Stimulated activated CD4-positive, alpha-beta T cell treated with anti-CD3 and anti-CD28 coated beads, Interleukin-12 subunit alpha, Interleukin-12 subunit beta, amount 100 ng/mL, for 4 hours (primary cell): ENCODE results near the gene NTRK3.

ENCODE experiments used
- DNase-seq: peaks from one replicate; pipeline ENCODE4 v3.0.0-alpha.2; 2020

NTRK3 gene

GRCh38 chr15:88257311-88258092 lies 963 bp upstream of the NTRK3 start:
- DNase-seq, result no peak

DNA sequence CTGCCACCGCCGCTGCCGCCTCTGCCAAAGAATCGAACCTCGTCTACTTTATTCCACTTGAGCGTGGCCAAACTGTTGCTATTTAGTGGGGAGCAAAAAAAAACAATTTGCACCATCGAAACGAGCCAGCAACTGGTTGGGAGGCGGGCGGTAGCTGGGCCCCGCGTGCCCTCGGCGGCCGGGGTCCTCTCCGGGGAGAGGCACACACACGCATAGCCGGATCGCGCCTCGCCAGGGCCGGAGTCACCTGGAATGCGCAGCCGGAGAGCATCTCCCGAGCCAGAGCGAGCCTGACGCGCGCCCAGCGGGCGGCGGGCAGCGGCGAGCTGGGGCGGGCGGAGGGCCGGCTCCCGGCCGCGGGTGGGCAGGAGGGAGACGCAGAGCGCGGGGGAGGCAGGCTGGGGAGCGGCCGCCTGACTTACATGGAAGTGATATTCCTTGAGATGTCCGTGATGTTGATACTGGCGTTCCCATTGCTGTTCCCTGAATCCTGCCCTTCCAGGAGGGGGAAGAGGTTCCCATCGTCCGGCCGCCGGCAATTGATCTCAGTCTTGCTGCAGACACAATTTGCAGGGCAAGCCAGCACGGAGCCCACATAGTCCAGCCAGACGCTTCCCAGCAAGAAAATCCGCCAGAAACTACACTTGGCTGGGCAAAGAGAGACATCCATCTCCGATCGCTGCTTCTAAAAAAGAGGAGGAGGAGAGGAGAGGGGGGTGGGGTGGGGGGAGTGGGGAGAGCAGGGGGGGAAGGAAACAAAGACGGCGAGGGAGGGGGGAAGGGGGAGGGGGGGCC lies 858 bp downstream of the NTRK3 start:
- DNase-seq, result no peak

DNA sequence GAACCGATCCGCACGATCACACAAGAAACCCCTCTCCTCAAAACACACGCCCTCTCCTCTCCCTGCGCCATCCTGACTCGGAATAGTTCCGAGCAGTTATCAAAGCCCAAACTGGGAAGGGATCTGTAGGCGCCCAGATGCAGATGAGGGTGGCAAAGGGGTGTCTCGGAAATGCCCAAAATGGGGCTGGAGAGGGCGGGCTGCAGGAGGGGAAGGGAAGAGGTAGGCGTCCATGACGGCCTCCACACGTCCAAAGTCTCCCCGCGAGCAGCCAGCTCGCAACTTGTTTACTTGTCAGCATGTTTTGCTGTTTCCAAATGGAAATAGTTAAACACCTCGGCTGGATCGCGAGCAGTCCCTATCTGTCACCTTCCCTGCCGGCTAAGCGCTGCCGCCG lies 1.5 kb downstream of the NTRK3 start:
- no peak for DNase-seq

DNA sequence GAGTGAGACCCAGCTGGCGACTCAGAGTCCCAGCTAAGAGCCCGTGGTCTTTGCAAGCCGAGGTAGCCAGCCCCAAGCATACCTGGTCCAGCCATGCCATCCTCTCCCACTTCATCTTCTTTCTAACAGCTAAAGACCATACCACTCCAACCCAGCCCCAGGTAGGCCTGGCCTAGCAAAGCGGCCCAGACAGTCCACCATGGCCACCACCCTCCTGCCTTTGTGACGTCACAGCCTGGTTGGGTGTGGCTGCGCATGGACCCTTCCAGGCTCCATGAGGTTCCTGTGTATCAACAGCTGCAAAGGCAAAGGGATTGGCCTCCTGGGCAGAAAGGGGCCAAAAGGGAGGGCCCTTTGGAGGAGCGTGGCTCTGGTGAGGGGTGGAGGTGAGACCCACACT lies 4.1 kb downstream of the NTRK3 start:
- DNase-seq, result no peak

DNA sequence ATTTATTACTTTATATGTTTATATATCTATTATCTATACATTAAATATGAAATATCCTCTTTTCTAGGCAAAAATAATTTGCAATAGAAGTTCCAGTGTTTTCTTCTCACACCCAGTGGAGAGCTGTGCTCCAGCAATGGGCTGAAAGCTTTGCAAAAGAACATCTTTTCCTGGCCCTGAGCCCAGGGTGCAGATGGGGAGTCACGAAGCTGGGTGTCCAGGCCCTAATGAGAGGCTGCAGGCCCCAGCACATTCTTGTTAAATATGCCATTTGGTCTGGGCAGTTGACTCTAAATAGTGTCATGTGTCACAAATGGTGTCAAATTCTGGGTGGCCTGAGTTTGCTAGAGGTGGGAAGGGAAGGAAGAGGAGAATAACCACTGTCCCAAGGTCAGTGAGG lies 5.7 kb downstream of the NTRK3 start:
- no peak for DNase-seq

DNA sequence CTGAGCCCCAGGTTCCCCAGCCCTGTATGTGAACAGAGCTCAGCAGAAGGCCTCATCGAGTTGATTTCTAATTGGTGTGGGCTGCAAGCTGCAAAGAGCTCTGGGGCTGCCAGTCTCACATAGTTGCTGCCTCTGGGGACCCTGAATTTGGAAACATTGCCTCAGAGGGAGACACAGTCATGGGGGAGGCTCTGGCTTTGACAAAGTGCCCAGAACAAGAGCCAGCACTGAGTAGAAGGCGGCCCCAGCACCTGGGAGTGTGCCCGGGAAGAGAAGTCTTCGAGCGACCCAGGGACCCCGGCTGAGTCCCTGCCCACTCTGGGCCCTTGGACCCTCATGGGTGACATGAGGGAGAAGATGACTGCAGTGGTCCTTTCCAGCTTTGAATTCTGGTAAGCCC lies 7.3 kb downstream of the NTRK3 start:
- DNase-seq, result no peak

GRCh38 chr15:88247914-88248313 lies 8.6 kb downstream of the NTRK3 start:
- DNase-seq, result no peak

- peak; percentile 68 for DNase-seq
Measured at GRCh38 chr15:88246666-88247446, 9.7 kb downstream of the NTRK3 start.

- no peak for DNase-seq
Measured at GRCh38 chr15:88246081-88246480, 10.5 kb downstream of the NTRK3 start.

- no peak for DNase-seq
Measured at GRCh38 chr15:88243895-88244787, 12.4 kb downstream of the NTRK3 start.

DNA sequence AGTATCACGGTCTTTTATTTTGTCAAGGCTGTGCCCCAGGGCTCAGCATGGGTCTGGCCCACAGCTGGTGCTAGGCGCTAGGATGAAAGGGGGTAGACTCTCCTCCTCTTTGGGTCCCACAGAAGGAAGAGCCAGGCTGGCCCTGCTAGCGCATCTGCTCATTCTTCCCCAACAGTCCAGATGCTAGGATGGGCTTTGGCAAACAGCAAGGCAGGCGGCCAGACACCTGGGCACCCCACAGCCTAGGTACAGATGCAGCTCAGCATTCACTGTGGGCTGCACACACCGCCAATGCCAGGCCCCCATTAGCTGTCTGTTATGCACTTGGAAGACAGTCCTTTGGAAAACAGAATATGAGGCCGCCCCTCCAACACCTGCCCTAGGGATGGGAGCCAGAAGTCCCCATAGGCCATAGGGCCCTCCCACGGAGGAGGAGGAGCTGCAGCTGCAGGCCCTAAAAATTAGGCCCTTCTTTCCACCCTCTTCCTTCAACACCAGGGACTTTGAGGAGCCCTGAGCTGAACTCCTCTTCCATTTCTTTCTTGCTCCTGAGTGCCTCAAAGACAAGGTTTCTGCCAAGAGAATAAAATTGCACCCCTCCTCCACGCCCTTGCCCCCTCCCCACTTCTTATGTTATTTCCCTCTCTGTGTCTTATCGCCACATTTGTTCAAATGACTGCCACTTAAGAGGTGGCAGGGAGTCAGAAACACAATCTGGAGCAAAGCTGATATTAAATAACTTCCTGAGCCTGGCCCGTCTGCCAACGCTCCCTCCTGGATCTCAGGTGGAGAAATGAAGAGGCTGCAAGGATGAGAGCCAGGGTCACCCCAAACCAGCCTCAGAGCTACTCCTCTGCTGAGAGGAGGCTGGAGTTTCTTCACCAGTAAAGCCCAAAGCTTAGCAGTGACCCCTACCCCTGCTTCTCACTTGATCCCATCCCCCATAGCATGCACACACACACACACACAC lies 13.7 kb downstream of the NTRK3 start:
- DNase-seq, result no peak

DNA sequence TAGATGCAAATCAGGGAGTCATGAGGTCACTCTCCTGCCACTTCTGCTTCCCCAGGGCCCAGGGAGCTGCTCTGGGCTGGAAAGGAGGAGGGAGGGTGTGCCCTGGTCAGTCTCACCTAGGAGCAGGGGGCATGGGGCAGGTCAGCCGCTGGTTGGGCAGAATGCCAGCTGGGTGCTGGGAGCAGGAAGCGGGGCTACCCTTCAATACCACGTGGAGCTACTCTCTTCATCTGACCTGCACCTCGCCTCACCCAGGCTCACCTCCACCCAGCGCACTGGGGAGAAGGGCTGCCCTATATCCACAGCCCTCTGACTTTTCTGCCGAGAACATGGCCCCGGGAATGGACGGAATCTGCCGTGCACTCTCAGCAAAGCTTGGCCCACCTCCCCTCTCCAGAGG lies 15.1 kb downstream of the NTRK3 start:
- DNase-seq, result no peak

- DNase-seq, result no peak
Measured at GRCh38 chr15:88241060-88241459, 15.5 kb downstream of the NTRK3 start.

GRCh38 chr15:88239594-88239993 lies 16.9 kb downstream of the NTRK3 start:
- DNase-seq, result no peak

- DNase-seq, result no peak
Measured at GRCh38 chr15:88238618-88239430, 17.7 kb downstream of the NTRK3 start.

GRCh38 chr15:88234711-88235110 lies 21.8 kb downstream of the NTRK3 start:
- no peak for DNase-seq

GRCh38 chr15:88233921-88234320 lies 22.6 kb downstream of the NTRK3 start:
- DNase-seq, result no peak

DNA sequence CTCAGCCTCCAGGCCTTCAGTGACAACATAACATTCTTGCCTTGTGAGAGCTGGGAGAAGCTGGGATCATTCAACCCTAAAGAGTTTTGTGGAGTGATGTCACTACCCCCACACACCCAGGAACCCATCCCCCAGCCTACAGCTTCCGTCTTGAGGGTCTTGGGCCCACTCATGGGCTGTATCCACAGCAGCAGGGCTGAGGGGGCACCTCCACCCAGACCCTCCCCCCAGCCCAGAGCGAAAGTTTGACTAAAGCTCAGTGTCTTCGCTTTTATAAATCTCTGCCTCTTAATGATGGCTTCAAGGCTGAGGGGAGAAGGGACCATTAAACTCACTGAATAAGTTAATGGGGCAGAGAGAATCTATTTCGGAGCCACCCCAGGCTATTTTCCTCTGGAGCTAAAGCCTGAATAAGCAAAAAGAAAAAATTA lies 23.8 kb downstream of the NTRK3 start:
- no peak for DNase-seq

DNA sequence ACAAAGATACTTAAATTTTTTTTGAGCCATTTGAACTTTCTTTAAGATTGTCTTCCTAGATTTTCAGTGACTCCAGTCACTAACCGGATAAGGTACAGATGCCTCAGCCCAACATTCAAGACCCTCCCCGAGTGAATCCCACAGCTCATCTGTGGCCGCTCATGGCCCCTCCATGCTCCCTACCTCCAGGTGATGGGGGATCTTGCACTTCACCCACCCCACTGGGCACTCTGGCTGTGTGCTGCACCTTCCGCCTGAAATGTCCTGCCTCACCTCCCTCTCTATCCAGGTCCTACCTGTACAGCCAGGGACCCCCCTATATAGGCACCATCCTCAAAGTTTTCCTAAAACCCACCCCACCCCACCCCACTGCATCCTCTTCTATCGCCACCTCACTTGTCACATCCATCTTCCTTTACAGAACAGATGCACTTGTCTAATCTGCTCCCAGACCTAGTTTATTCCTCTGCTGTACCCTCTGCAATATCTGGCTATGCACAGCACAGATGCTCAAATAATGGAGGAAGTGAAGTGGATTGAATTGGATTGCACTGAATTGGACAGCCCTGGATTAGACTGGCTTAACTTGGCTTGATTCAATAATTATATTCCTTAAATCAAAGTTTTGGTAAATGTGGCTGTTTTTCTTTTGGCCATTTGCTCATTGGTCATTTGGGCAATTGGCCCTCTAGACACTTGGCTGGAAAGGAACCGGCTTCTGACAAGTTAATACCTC lies 24.5 kb downstream of the NTRK3 start:
- no peak for DNase-seq

DNA sequence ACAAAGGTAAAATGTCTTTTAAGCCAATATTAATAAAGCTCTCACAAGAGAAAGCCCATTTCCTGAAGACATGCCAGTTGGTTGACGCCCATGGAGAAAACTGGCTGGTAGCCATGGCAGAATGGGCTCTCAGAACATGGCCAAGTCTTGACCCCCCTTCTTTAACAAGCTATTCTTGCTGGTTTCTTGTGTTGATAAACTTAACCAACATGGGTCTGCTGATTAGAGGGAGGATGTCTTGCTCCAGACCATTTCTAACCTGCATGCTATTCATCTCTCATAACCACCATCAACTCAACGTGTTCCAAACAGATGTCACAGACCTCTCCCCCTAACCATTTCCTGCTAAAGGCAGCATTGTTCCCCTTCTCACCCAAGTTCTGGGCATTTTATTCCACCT lies 25.7 kb downstream of the NTRK3 start:
- no peak for DNase-seq
